K562 treated with DMSO at 1 percent for 48 hours (cell line): ENCODE data around the gene GUCA1A. TPM values are rescaled to one million over a fixed set of nuclear protein-coding genes. Genes with fewer than 3 reads are reported as not detected.

Experiments used
- total RNA-seq: library from RNA; unstranded; fragments of 300-600 nt; gene quantifications from 2 replicates; pipeline ENCODE4 v1.2.3, GENCODE V29; 2022; ENCODE audit warnings: low replicate concordance; ENCODE audit errors: extremely low read depth

Gene GUCA1A
- not detected in 2 replicates for total RNA-seq

DNA sequence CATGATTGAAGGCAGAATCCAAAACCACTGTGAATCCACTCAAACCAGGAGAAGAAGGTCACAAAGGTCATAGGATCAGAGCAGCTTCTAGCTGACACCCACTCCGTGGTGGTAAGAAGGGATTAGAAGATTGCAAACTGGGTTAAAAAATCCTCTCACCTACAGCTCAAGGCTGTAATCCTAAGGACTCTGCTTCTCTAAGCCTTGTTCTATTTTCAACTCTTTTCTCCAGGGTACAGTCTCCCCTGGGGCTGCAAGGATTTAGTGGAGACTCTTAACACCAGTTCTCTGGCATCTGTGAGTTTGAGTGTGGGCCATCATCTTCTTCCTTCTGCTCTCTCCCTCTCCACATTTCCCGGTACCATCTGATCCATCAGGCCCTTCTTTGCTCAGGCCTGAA lies at the start of gene GUCA1A:
Gene GUCA1A, plus strand, starts transcription at position 264 of the 400 bp plus-strand sequence. CDS start 250 bp downstream, outside the sequence.

DNA sequence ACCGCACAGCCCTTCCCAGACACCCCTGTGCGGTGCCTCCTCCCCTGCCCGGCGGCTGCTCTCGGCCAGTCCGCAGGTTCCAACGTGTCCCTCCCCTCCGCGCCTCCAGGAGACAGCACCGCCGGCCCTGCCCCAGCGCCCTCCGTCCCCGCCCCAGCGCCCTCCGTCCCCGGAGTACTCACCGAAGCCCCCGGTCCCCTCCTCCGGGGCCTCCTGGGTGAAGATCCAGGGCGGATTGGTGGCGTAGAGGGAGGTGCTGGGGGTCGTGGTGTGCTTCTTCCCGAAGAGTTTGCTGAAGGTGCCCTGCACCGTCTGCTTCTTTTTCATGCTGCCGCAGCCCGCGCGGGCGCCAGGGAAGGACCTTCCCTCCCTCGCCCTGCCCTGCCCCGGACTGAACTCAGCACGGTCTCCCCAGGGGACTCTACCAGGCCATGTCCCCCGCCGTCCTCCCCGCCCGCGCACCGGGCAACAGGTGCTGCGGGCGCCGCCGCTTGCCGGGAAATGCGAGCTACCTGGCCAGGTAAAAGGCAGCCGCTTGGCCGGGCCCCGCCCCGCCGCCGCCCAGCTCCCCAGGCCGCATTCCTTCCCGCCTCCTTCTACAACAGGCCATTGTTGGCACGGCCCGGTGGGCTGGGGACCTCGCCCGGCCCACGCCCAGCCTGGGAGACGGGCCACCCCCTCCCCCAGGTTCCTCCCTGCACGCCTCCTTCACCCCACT lies 30.9 kb upstream of the GUCA1A start, which contains the start of gene C6orf132:
Gene C6orf132, minus strand, starts transcription at position 503 of the 718 bp plus-strand sequence. Its CDS starts 176 bp downstream, at position 327.

GRCh38 chr6:42217519-42218367 lies 44.6 kb downstream of the GUCA1A start, which contains the start of gene MRPS10:
Gene MRPS10, minus strand, starts transcription at chr6:42217861. Its CDS starts 12 bp downstream, at chr6:42217849.

Other genes starting within 250 kb of the GUCA1A start
- gene CCND3, start 231.6 kb upstream of the GUCA1A start, total RNA-seq, result not detected in 2 replicates
- not detected in 2 replicates for gene TAF8, start 122.8 kb upstream of the GUCA1A start, total RNA-seq
- not detected in 2 replicates for gene C6orf132, start 30.7 kb upstream of the GUCA1A start, total RNA-seq
- not detected in 2 replicates for gene GUCA1B, start 21.6 kb downstream of the GUCA1A start, total RNA-seq
- not detected in 2 replicates for gene MRPS10, start 44.5 kb downstream of the GUCA1A start, total RNA-seq